GM19395 (cell line): Measurements from ENCODE around the gene PSME2.

Source experiments
- ATAC-seq: cut with Tn5 transposase; IDR thresholded peaks from one replicate; pipeline ENCODE4 v1.9.1; 2021; ENCODE audit warnings: mild to moderate bottlenecking, moderate library complexity; ENCODE audit not compliant: unreplicated experiment

PSME2 gene

GRCh38 chr14:24156840-24157239, 10.4 kb upstream of the PSME2 start:
- no peak for ATAC-seq

- ATAC-seq, result no peak
Measured at GRCh38 chr14:24155100-24155499, 8.7 kb upstream of the PSME2 start.

- no peak for ATAC-seq
Measured at GRCh38 chr14:24151404-24152080, 5.1 kb upstream of the PSME2 start.

GRCh38 chr14:24150993-24151392, 4.6 kb upstream of the PSME2 start:
- ATAC-seq, result no peak

GRCh38 chr14:24150567-24150966, 4.2 kb upstream of the PSME2 start:
- ATAC-seq, result no peak

GRCh38 chr14:24150061-24150460, 3.7 kb upstream of the PSME2 start:
- no peak for ATAC-seq

GRCh38 chr14:24149302-24149969, 3.0 kb upstream of the PSME2 start:
- no peak for ATAC-seq

GRCh38 chr14:24147761-24148428, 1.5 kb upstream of the PSME2 start:
- no peak for ATAC-seq

GRCh38 chr14:24146978-24147760, 759 bp upstream of the PSME2 start, which contains the start of gene RNF31:
Gene RNF31, plus strand, starts transcription at chr14:24147498. Its CDS starts 201 bp downstream, at chr14:24147699.
- ATAC-seq, result peak; percentile 85

GRCh38 chr14:24145690-24146452, 539 bp downstream of the PSME2 start:
- ATAC-seq, result no peak

- no peak for ATAC-seq
Measured at GRCh38 chr14:24145219-24145618, 1.2 kb downstream of the PSME2 start.

GRCh38 chr14:24144451-24144850, 2.0 kb downstream of the PSME2 start:
- no peak for ATAC-seq

- ATAC-seq, result no peak
Measured at GRCh38 chr14:24143511-24143910, 2.9 kb downstream of the PSME2 start.

GRCh38 chr14:24141097-24141880, 5.1 kb downstream of the PSME2 start, which contains the start of gene EMC9:
Gene EMC9, minus strand, starts transcription at chr14:24141591. Its CDS starts 287 bp downstream, at chr14:24141304.
- peak; percentile 85 for ATAC-seq

- ATAC-seq, result no peak
Measured at GRCh38 chr14:24139272-24139934, 7.0 kb downstream of the PSME2 start.

- no peak for ATAC-seq
Measured at GRCh38 chr14:24138396-24139271, 7.8 kb downstream of the PSME2 start.

- ATAC-seq, result no peak
Measured at GRCh38 chr14:24137529-24138395, 8.6 kb downstream of the PSME2 start.
